Right renal cortex interstitium (tissue), 3 donors: ENCODE data around the gene PGAM5. TPM values are rescaled to one million over a fixed set of nuclear protein-coding genes. Genes with fewer than 3 reads are reported as not detected.

Source experiments
- DNase-seq, 3 donors: peaks; one replicate each; pipeline ENCODE4 v3.0.0-alpha.2; 2013; ENCODE audit warnings: low read depth in 3 of 3, low spot score in 2 of 3
- polyA plus RNA-seq, 3 donors: library from polyadenylated mRNA; unstranded; fragments of 120-200 nt; gene quantifications; one replicate each; pipeline ENCODE4 v1.2.1, GENCODE V29; 2013; ENCODE audit not compliant: insufficient read length in 3 of 3

The PGAM5 gene
- polyA plus RNA-seq, 3 donors = 17.0 to 20.5 (median 20.1) TPM

DNA sequence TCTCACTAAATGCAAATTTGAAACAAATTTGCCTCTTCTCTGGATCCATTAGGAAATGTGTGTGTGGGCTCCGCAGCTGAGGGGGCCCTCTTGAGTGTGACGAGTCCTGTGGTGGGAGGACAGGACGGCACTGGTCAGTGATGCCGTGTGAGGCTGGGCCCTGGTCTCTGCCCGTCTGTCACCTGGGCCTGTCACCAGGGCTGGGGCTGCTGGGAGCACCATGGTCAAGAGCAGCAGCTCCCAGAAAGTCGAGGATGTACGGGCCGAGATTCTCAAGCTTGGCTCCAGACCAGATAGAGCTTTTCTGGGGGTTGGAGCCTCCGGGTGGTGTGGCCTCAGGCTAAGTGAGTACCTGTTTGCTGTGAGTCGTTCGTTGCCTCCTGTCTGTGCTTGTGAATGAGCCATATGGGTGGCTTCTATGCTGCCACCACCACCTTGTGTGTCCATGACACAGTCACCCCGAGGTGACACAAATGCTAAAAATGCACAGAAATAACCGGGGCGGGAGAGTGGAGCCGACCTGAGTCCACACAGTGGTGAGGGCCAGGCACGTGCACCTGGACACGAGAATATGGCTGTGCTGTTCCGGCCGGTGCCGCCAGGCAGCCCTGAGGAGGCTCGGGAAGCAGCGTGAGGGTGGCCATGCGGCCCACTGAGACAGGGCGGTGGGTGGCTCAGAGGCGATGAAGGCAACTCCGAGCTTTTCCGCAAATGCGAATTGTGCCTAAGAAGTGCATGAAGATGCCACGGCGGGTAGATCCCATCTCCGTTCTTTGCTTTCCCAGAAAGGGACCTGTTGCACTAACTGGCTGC, 8.7 kb downstream of the PGAM5 start:
- DNase-seq = no peak

- DNase-seq = no peak
Measured at GRCh38 chr12:132719954-132720324, 9.3 kb downstream of the PGAM5 start.

GRCh38 chr12:132720606-132721345, 10.1 kb downstream of the PGAM5 start:
- no peak for DNase-seq

DNA sequence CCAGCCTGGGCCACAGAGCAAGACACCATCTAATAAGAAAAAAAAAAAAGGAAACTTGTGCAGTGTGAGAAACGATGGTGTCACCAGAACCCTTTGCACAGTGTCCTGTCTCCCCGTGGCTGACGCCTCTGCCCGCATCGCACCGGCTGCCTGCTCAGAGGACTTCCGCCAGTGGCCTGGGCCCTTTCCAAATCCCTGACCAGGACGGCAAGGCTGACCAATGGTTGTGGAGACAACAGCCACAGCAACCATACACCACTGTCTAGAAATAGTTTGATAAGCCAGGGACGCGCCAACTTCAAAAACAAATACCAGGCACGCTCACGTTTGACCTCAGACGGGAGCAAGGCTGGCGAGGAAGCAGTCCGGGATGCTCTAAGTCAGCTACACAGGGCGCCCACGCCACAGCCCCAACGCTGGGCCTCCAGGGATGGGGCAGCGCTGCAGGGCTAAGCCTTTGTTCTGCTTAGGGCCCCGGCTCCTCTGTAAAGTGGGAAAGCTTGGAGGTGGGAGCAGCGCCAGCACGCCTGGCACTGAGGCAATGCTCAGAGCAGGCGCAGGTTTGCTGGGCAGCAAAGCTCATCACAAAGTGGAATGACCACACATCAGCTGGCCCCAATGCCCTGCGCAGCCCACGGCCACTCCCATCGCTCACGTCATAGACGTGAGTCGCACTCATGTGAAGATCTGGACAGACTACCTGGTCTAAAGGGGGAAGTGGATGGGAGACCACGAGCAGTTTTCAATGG, 12.5 kb downstream of the PGAM5 start:
- no peak for DNase-seq

GRCh38 chr12:132723764-132724140, 13.1 kb downstream of the PGAM5 start:
- no peak for DNase-seq

GRCh38 chr12:132724506-132725241, 14.0 kb downstream of the PGAM5 start:
- no peak for DNase-seq

DNA sequence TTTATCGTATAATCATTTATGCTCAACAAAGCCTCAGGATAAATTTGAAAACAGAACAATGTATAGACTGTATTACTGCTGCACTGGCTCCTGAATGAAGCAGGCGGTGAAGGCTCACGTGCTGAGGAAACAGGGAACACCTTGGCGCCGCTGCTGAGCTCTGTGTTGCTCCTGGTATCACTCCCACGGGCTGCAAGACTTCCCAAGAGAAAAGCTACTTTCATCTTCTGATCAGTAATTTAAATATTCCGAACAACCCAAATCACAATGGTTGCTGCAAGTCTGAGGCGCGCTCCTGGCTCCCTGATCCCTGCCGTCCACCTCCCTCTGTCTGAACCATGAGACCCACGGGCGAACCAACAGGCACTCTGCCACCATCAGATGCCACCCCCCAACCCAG, 15.7 kb downstream of the PGAM5 start:
- no peak for DNase-seq

DNA sequence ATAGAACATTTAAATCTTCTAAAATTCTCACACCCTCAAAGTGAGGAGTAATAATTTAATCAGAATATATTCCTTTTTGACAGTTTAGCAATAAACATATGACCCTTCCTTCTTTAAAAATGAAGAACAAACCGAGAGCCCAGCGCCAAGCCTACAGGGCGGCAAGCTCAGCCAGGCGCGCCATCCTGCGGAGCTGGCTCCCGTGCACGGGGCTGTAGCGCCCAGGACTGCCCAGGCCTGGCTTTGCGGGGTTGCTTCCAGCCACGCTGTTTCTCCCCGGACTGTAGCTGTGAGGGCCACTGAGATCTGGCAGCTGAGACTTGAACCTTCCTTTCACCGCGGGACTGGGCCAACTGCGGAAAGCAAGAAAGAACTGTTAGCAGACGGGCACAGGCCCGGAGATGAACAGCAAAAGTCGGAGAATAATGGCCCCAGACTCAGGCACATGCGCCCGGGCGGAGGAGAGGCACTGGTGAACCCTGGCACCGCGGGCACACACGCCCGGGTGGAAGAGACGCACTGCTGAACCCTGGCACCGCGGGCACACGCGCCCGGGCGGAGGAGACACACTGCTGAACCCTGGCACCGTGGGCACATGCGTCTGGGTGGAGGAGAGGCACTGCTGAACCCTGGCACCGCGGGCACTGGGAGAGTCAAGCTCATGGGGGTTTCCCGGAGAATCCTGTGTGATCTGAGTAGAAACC, 16.6 kb downstream of the PGAM5 start:
- DNase-seq = no peak

- DNase-seq = no peak
Measured at GRCh38 chr12:132728502-132728901, 17.9 kb downstream of the PGAM5 start.

DNA sequence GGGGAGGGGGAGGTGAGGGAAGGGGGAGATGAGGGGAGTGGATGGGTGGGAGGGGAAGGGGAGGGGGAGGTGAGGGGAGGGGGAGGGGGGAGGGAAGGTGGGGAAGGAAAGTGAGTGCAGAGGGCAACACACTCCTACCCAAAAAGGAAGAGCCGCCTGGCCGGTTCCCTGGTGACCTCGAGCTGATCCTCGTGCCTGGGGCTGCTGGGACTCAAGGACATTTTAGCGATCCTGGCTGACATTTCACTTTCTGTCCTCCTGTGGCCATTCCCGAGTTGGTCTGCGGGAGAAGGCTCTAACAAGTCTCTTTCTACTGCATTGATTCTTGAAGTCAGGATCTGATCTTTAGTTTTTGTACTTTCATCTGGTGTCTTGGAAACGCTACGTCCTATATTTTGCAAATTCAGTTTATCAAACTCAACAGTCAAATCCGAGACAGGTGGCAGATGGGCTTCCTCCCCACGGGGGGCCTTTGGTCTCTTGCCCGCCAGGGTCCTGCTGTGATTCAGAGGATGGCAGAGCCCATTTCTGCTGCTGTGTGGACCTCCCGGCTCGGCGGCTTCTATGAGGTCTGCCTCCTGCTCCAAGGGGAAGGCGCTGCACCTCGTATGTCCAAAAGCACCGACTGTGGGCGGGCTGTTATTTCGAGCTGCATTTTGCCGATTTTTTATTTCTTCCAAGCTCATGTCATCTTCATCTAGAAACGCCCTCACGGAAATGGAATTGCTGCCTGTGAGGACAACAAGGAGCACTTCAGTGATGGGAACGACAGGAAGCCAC, 19.1 kb downstream of the PGAM5 start:
- no peak for DNase-seq

GRCh38 chr12:132730353-132730752, 19.7 kb downstream of the PGAM5 start:
- no peak for DNase-seq

DNA sequence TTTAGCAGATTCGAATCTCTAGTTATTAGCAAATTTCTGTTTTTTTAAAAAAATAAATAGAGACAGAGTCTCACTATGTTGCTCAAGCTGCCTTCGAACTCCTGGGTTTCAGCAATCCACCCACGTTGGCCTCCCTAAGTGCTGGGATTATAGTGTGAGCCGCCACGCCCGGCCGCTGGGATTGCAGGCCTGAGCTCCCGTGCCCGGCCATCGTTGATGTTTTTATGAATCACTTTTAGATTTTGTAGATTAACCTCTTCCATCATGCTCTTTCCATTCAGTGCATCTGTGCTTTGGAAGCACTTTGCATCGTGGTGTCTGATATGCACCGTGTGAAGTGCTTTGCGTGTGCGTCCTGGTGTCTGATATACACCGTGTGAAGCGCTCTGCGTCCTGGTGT, 20.9 kb downstream of the PGAM5 start:
- no peak for DNase-seq

DNA sequence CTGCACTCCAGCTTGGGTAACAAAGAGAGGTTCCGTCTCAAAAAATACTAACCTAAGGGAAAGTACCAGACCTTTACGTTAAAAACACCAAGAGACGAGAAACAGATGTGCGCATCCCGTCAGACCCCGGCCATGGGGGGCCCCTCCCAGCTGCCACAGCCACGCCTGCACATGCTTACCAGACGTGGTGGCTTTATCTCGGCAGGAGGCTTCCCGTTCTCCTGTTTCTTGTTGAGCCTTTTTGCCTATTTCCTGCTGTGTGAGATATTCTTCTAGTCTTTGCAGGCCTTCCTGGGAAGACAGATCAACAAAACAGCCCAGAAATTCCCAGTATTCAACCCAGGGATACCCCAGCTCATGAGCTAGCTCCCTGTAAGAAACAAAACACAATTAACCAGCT, 23.6 kb downstream of the PGAM5 start:
- DNase-seq = no peak

DNA sequence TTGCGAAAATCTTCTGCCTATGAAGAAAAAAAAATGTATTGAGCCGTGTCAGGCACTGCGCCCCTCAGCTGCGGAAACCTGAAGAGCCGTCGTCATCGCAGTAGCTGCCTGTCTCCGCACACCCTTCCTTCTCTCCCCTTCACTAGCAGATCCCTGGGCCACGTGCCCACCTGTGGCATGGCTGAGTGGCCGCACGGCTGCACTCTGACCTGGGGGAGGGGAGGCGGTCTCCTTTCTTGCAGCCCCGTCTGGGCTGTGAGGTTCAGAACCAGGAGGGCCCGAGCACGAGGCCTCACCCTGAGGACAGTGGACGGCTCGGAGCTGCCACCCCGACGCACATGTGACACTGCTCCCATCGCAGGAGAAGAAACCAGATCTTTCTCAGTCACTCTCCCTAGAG, 24.9 kb downstream of the PGAM5 start:
- no peak for DNase-seq

- no peak for DNase-seq
Measured at GRCh38 chr12:132736378-132736777, 25.7 kb downstream of the PGAM5 start.

DNA sequence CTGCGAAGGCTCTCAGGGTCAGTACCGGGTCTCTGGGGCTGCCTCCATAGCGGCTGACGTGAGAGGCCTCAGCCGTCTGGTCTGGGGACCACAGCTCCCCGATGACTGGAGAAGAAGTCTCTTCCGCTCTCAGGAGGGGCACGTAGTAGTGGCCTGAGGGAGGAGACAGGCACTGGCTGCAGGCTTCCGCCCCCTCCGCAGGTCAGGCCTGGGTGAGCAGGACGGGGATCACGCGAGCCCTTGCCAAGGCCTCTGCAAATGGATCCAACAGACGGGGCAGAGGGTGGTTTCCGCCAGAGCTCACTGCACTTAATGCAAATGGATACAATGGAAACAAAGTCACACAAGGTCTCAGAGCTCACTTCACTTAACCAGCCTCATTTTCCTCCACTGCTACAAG, 26.3 kb downstream of the PGAM5 start:
- no peak for DNase-seq

DNA sequence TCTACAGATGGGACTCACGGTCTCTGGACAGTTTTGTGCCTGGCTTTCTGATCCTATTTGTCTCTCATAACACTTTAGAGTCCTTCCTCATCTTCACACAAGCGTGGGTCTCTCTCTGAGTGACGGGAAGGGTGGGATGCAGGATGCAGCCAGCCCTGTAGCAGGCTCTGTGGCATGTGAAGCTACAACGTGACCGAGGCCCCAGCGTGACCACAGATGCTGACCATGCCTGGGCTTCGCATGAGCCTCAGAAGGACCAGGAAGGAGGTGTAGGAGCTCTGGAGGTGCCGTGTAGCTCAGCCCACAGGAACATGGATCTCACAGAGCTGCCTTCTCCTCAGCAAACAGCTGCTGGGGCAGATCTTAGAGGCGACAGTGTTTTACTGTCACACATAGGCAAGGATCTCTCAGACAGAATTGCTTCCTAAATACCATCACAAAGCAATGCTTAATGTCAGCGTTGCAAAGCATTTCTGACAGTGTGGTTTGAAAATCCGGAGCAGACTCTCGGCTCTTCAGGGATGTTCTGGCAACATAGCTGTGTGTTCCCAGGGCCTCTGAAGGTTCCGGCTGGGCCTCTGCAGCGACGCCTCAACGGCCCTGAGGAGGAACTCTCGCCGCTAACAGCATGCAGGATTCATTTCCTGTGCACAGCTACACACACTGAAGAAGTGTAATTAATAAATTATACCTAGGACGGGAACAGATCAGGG, 29.1 kb downstream of the PGAM5 start:
- DNase-seq = no peak

- no peak for DNase-seq
Measured at GRCh38 chr12:132740313-132740646, 29.6 kb downstream of the PGAM5 start.

- no peak for DNase-seq
Measured at GRCh38 chr12:132740652-132741051, 30.0 kb downstream of the PGAM5 start.
